ENCODE results near the gene PSG11. TPM values are rescaled to one million over a fixed set of nuclear protein-coding genes. Genes with fewer than 3 reads are reported as not detected.
A peak's percentile ranks its signal among the peaks of the same experiment; 100 is the strongest.
"Not testable (repeated sequence)": the region's sequence is repeated elsewhere in the genome, so short reads cannot be mapped to it uniquely, and the experiment has no call there.

The PSG11 gene
- total and polyA plus RNA-seq, 9 of the 15 experiments (the other 6 are each of a cell fraction or from before 2014, with no cell fraction given) = not detected

DNA sequence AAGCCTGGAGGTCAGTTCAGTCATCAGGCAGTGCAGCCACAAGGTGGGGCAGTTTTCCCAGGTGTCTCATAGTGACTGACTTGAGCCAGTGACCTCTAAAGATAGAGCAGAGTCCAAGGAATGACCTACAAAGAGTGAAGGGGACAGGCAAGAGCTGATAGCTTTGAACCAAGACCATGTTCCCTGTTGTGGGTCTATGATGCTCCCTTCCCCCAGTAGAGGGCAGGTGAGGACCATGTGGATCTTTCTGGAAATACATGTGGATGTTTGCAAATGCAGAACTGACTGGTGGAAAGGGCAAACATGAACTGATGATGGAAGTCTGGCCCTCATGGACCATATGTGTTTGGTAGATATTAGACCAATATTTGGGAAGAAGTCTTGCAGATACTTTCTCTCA is 6.7 kb downstream of the PSG11 start:
- H3K4me3 ChIP-seq; H4K20me1 ChIP-seq (replicated peaks; ENCODE audit: control insufficient read depth, insufficient read depth, low read length); BruUV-seq (replicated peaks); H3K9me3 ChIP-seq (replicated peaks; ENCODE audit: control insufficient read depth, insufficient read depth, low read depth, low read length); H3K27ac ChIP-seq (ENCODE audit: extremely low read depth, low read depth, low read length); H3K27me3 ChIP-seq (ENCODE audit: control insufficient read depth in 2 of 2, insufficient read depth in 2 of 2, low read length in 2 of 2); POLR2A ChIA-PET; CTCF ChIA-PET (ENCODE audit: low intra/inter-chr PET ratio); H3K36me3 ChIP-seq (ENCODE audit: control insufficient read depth, insufficient read depth, low read length); H3K4me1 ChIP-seq (replicated peaks in 1 of 2; ENCODE audit: control insufficient read depth in 2 of 2, insufficient read depth in 2 of 2, low read length in 2 of 2); H3K9ac ChIP-seq (ENCODE audit: insufficient read depth in 1 of 2, low read depth in 2 of 2, low read length in 2 of 2); ATAC-seq; FAIRE-seq; in situ Hi-C loops (cut with MboI); H2AFZ ChIP-seq (ENCODE audit: low read depth, low read length); H3K79me2 ChIP-seq (ENCODE audit: control insufficient read depth, insufficient read depth, low read length); H3K4me2 ChIP-seq (ENCODE audit: insufficient read depth, low read length); intact Hi-C loops (cut with micrococcal nuclease); H3K9me1 ChIP-seq (ENCODE audit: control insufficient read depth, insufficient read depth, low read length): not testable (repeated sequence)
- TF ChIP-seq, protein P1, sequence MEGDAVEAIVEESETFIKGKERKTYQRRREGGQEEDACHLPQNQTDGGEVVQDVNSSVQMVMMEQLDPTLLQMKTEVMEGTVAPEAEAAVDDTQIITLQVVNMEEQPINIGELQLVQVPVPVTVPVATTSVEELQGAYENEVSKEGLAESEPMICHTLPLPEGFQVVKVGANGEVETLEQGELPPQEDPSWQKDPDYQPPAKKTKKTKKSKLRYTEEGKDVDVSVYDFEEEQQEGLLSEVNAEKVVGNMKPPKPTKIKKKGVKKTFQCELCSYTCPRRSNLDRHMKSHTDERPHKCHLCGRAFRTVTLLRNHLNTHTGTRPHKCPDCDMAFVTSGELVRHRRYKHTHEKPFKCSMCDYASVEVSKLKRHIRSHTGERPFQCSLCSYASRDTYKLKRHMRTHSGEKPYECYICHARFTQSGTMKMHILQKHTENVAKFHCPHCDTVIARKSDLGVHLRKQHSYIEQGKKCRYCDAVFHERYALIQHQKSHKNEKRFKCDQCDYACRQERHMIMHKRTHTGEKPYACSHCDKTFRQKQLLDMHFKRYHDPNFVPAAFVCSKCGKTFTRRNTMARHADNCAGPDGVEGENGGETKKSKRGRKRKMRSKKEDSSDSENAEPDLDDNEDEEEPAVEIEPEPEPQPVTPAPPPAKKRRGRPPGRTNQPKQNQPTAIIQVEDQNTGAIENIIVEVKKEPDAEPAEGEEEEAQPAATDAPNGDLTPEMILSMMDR (IDR thresholded peaks at IDR 0.05 in 2 of 3, conservative IDR thresholded peaks at IDR 0.05 in 1 of 3; ENCODE audit: insufficient read depth in 2 of 3, low read depth in 1 of 3, low read length in 3 of 3) = peak in 1 of 3 experiments; percentile 16; a peak in 1 of 6 replicates
- TF ChIP-seq ESRRA (IDR thresholded peaks at IDR 0.05; ENCODE audit: borderline replicate concordance, low read depth) = peak; percentile 48; the same call in 1 of the 2 replicates
- DNase-seq (ENCODE audit: extremely low read depth in 1 of 4, low spot score in 3 of 4) = peak in 1 of 4 experiments; percentile 0

DNA sequence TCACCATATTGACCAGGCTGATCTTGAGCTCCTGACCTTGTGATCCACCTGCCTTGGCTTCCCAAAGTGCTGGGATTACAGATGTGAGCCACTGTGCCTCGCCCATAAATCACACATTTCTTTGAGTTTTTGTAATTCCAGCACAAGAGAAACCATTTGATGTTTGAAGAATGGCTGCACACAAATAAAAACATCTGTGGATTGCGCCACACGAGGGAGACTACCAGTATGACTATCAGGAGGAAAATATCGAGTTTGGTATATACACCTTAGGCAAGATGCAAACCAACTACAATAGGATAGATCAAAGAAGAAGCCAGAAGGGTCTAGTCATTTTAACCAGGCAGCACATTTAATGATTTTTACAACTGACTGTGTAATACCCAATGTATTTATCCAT is 20.4 kb downstream of the PSG11 start:
- H3K27me3 ChIP-seq (ENCODE audit: control insufficient read depth in 2 of 2, insufficient read depth in 2 of 2, low read length in 2 of 2); H3K9me1 ChIP-seq (ENCODE audit: control insufficient read depth, insufficient read depth, low read length); ATAC-seq; H3K9ac ChIP-seq (ENCODE audit: insufficient read depth in 1 of 2, low read depth in 2 of 2, low read length in 2 of 2); POLR2A ChIA-PET; H3K36me3 ChIP-seq (ENCODE audit: control insufficient read depth, insufficient read depth, low read length); H2AFZ ChIP-seq (ENCODE audit: low read depth, low read length); BruUV-seq (replicated peaks); H3K4me2 ChIP-seq (ENCODE audit: insufficient read depth, low read length); H3K27ac ChIP-seq (ENCODE audit: extremely low read depth, low read depth, low read length); H3K4me3 ChIP-seq; H3K4me1 ChIP-seq (replicated peaks in 1 of 2; ENCODE audit: control insufficient read depth in 2 of 2, insufficient read depth in 2 of 2, low read length in 2 of 2); in situ Hi-C loops (cut with MboI); intact Hi-C loops (cut with micrococcal nuclease); FAIRE-seq; H4K20me1 ChIP-seq (replicated peaks; ENCODE audit: control insufficient read depth, insufficient read depth, low read length); H3K79me2 ChIP-seq (ENCODE audit: control insufficient read depth, insufficient read depth, low read length); DNase-seq (ENCODE audit: extremely low read depth in 1 of 4, low spot score in 3 of 4); CTCF ChIA-PET (ENCODE audit: low intra/inter-chr PET ratio); H3K9me3 ChIP-seq (replicated peaks; ENCODE audit: control insufficient read depth, insufficient read depth, low read depth, low read length): not testable (repeated sequence)
- 0% methylated on average over 4 of the region's 4 CpGs for WGBS (ENCODE audit: insufficient coverage, low coverage, missing lambda C conversion rate)

DNA sequence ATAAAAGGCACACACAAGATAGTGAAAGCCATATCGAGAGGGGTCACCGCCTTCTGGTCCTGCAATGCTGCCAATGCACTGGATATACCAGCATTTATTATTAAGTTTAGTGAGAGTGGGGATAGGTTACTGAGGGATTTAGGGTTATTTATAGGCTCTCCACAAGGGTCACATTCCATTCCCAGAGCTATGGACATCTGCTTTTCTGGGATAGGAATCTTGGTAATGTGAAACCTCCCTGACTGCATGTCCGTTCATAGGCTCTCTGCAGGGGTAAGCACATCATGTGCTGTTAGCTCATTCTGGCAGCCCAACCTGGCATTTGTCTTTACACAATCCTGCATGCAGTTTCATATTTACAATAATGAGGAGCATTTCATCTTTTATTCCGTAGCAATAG is 21.4 kb downstream of the PSG11 start:
- H3K9ac ChIP-seq (ENCODE audit: insufficient read depth in 1 of 2, low read depth in 2 of 2, low read length in 2 of 2); ATAC-seq; H3K79me2 ChIP-seq (ENCODE audit: control insufficient read depth, insufficient read depth, low read length); intact Hi-C loops (cut with micrococcal nuclease); DNase-seq (ENCODE audit: extremely low read depth in 1 of 4, low spot score in 3 of 4); H3K4me2 ChIP-seq (ENCODE audit: insufficient read depth, low read length); FAIRE-seq; H3K4me3 ChIP-seq; H3K9me1 ChIP-seq (ENCODE audit: control insufficient read depth, insufficient read depth, low read length); BruUV-seq (replicated peaks); H3K36me3 ChIP-seq (ENCODE audit: control insufficient read depth, insufficient read depth, low read length); in situ Hi-C loops (cut with MboI); POLR2A ChIA-PET; H3K27me3 ChIP-seq (ENCODE audit: control insufficient read depth in 2 of 2, insufficient read depth in 2 of 2, low read length in 2 of 2); CTCF ChIA-PET (ENCODE audit: low intra/inter-chr PET ratio); H3K27ac ChIP-seq (ENCODE audit: extremely low read depth, low read depth, low read length); H2AFZ ChIP-seq (ENCODE audit: low read depth, low read length); H4K20me1 ChIP-seq (replicated peaks; ENCODE audit: control insufficient read depth, insufficient read depth, low read length); H3K4me1 ChIP-seq (replicated peaks in 1 of 2; ENCODE audit: control insufficient read depth in 2 of 2, insufficient read depth in 2 of 2, low read length in 2 of 2); H3K9me3 ChIP-seq (replicated peaks; ENCODE audit: control insufficient read depth, insufficient read depth, low read depth, low read length): not testable (repeated sequence)
- 0% methylated on average over 4 of the region's 4 CpGs for WGBS (ENCODE audit: insufficient coverage, low coverage, missing lambda C conversion rate)

Measured in K562 (cell line).